HepG2 (cell line): ENCODE results near the gene TIMM10. TPM values are rescaled to one million over a fixed set of nuclear protein-coding genes. Genes with fewer than 3 reads are reported as not detected.

ENCODE experiments used
- CREBL2 ChIP-seq: sonication (generic); formaldehyde crosslinking; IDR thresholded peaks from 2 replicates; pipeline ENCODE4 v1.8.1; 2023; ENCODE audit warnings: missing genetic modification reagents, mild to moderate bottlenecking, borderline replicate concordance
- DMTF1 ChIP-seq: sonication (generic); formaldehyde crosslinking; IDR thresholded peaks from 2 replicates; pipeline ENCODE4 v1.4.0; 2020; ENCODE audit warnings: mild to moderate bottlenecking, missing genetic modification reagents
- ELK4 ChIP-seq: sonication (generic); formaldehyde crosslinking; IDR thresholded peaks from 2 replicates; pipeline ENCODE4 v1.9.0; 2021; ENCODE audit warnings: missing genetic modification reagents, borderline replicate concordance
- FOXC1 ChIP-seq: sonication (generic); formaldehyde crosslinking; IDR thresholded peaks from 2 replicates; pipeline ENCODE4 v1.8.0; 2022; ENCODE audit warnings: mild to moderate bottlenecking, missing genetic modification reagents, borderline replicate concordance
- HOXA3 ChIP-seq: sonication (generic); formaldehyde crosslinking; IDR thresholded peaks from 2 replicates; pipeline ENCODE4 v1.5.0; 2020; ENCODE audit warnings: missing genetic modification reagents
- KAT2B ChIP-seq: fragments of 150-350 bp; IDR thresholded peaks from 2 replicates; pipeline ENCODE4 v1.6.1; 2014; ENCODE audit warnings: low read depth, low read length, borderline replicate concordance
- NCOA2 ChIP-seq: sonication (generic); formaldehyde crosslinking; IDR thresholded peaks from 2 replicates; pipeline ENCODE4 v1.8.0; 2022; ENCODE audit warnings: inconsistent platforms
- NR1H2 ChIP-seq: sonication (generic); formaldehyde crosslinking; IDR thresholded peaks from 2 replicates; pipeline ENCODE4 v1.8.1; 2022; ENCODE audit warnings: low read depth, missing genetic modification reagents, borderline replicate concordance
- SIN3A ChIP-seq: IDR thresholded peaks from 2 replicates; pipeline ENCODE4 v1.6.1; 2011; ENCODE audit warnings: low read depth, mild to moderate bottlenecking, control low read depth, low read length, borderline replicate concordance
- SIX1 ChIP-seq: sonication (generic); formaldehyde crosslinking; IDR thresholded peaks from 2 replicates; pipeline ENCODE4 v1.4.0; 2020; ENCODE audit warnings: missing genetic modification reagents, borderline replicate concordance
- TEAD3 ChIP-seq: optimal IDR thresholded peaks from 2 replicates; pipeline ENCODE3; 2016; ENCODE audit warnings: borderline replicate concordance
- THYN1 ChIP-seq: sonication (generic); formaldehyde crosslinking; IDR thresholded peaks from 2 replicates; pipeline ENCODE4 v1.8.1; 2023; ENCODE audit warnings: low read depth, mild to moderate bottlenecking, moderate library complexity, missing genetic modification reagents, borderline replicate concordance
- TMF1 ChIP-seq: sonication (generic); formaldehyde crosslinking; IDR thresholded peaks from 2 replicates; pipeline ENCODE4 v1.8.1; 2022; ENCODE audit warnings: low read depth, missing genetic modification reagents
- WIZ ChIP-seq: sonication (generic); formaldehyde crosslinking; IDR thresholded peaks from 2 replicates; pipeline ENCODE4 v1.5.1; 2020; ENCODE audit warnings: mild to moderate bottlenecking, missing genetic modification reagents
- ZBTB2 ChIP-seq: sonication (generic); formaldehyde crosslinking; IDR thresholded peaks from 2 replicates; pipeline ENCODE4 v1.8.0; 2022; ENCODE audit warnings: low read depth, missing genetic modification reagents
- ZBTB8A ChIP-seq: sonication (generic); formaldehyde crosslinking; IDR thresholded peaks from 2 replicates; pipeline ENCODE4 v1.4.0; 2020; ENCODE audit warnings: mild to moderate bottlenecking, low read depth, missing genetic modification reagents, borderline replicate concordance
- ZNF280B ChIP-seq: sonication (generic); formaldehyde crosslinking; IDR thresholded peaks from 2 replicates; pipeline ENCODE4 v1.5.0; 2020; ENCODE audit warnings: missing genetic modification reagents, mild to moderate bottlenecking, borderline replicate concordance
- ZNF296 ChIP-seq: sonication (generic); formaldehyde crosslinking; conservative IDR thresholded peaks from 2 replicates; pipeline ENCODE4 v1.5.0; 2020; ENCODE audit warnings: mild to moderate bottlenecking, missing genetic modification reagents
- ZNF367 ChIP-seq: sonication (generic); formaldehyde crosslinking; IDR thresholded peaks from 2 replicates; pipeline ENCODE4 v1.4.0; 2020; ENCODE audit warnings: missing genetic modification reagents, borderline replicate concordance
- ZNF431 ChIP-seq: sonication (generic); formaldehyde crosslinking; IDR thresholded peaks from 2 replicates; pipeline ENCODE4 v1.9.0; 2022; ENCODE audit warnings: missing genetic modification reagents, low read depth, mild to moderate bottlenecking, borderline replicate concordance
- ZNF451 ChIP-seq: sonication (generic); formaldehyde crosslinking; IDR thresholded peaks from 2 replicates; pipeline ENCODE4 v1.5.0; 2020; ENCODE audit warnings: mild to moderate bottlenecking, missing genetic modification reagents
- ZNF841 ChIP-seq: sonication (generic); formaldehyde crosslinking; IDR thresholded peaks from 2 replicates; pipeline ENCODE4 v1.8.1; 2023; ENCODE audit warnings: missing genetic modification reagents, borderline replicate concordance
- ZSCAN31 ChIP-seq: sonication (generic); formaldehyde crosslinking; IDR thresholded peaks from 2 replicates; pipeline ENCODE4 v1.5.0; 2020; ENCODE audit warnings: low read depth, mild to moderate bottlenecking, missing genetic modification reagents
- polyA plus RNA-seq, 8 experiments: library from polyadenylated mRNA; depleted of rRNA in 3 of 8; stranded (reverse) in 7 of 8; unstranded in 1 of 8; fragments of >200 nt; fragmentation: Illumina TruSeq in 4 of 8; extraction: Trizol in 4 of 8; gene quantifications; 2 replicates each; pipeline versions ENCODE4 v1.2.1 to v1.2.3, GENCODE V29; 2011 to 2016; ENCODE audit warnings: low read depth in 4 of 8, missing spikeins in 1 of 8, mixed read lengths in 1 of 8; ENCODE audit not compliant: insufficient read depth in 1 of 8
- total RNA-seq, 5 experiments: library from RNA; depleted of rRNA; stranded (reverse); fragments of >200 nt; fragmentation: Illumina TruSeq; extraction: Trizol; gene quantifications; 2 replicates each; pipeline ENCODE4 v1.2.3, GENCODE V29; 2016; ENCODE audit warnings: low read depth in 1 of 5

TIMM10 gene
- total and polyA plus RNA-seq, 2 of the 13 experiments (the other 11 are each of a cell fraction or from before 2014, with no cell fraction given), result 67.8 to 82.2 TPM

- no peak for TF ChIP-seq ZSCAN31 (CRISPR knock-in tag)
- TF ChIP-seq CREBL2, result no peak; the same call in 1 of the 2 replicates
- TF ChIP-seq WIZ (CRISPR knock-in tag), result no peak
- no peak for TF ChIP-seq ELK4
- no peak for TF ChIP-seq HOXA3 (CRISPR knock-in tag)
- TF ChIP-seq TEAD3 (CRISPR knock-in tag), result peak; percentile 46
- peak; percentile 54; the same call in 1 of the 2 replicates for TF ChIP-seq SIN3A
- TF ChIP-seq NCOA2, result peak; percentile 34; the same call in 1 of the 2 replicates
- TF ChIP-seq ZNF431, result no peak
- no peak for TF ChIP-seq TMF1 (CRISPR knock-in tag)
- no peak for TF ChIP-seq ZNF451 (CRISPR knock-in tag)
- TF ChIP-seq ZNF841, result no peak
- no peak for TF ChIP-seq SIX1 (CRISPR knock-in tag)
- no peak for TF ChIP-seq ZBTB8A (CRISPR knock-in tag)
- TF ChIP-seq ZNF296, result no peak
- no peak for TF ChIP-seq THYN1
- TF ChIP-seq FOXC1 (CRISPR knock-in tag), result peak; percentile 33; the same call in 1 of the 2 replicates
- no peak for TF ChIP-seq DMTF1 (CRISPR knock-in tag)
- no peak for TF ChIP-seq NR1H2 (CRISPR knock-in tag)
- no peak for TF ChIP-seq ZBTB2 (CRISPR knock-in tag)
- no peak for TF ChIP-seq ZNF367 (CRISPR knock-in tag)
- TF ChIP-seq KAT2B, result no peak
- TF ChIP-seq ZNF280B (CRISPR knock-in tag), result peak; percentile 13; the same call in 1 of the 2 replicates
Measured at GRCh38 chr11:57567515-57568329, 37.2 kb upstream of the TIMM10 start, which contains the start of gene UBE2L6 (continued).
